NCI-H2029 (cell line): ENCODE data around the gene ARPP19.
"Not testable (repeated sequence)": the region's sequence is repeated elsewhere in the genome, so short reads cannot be mapped to it uniquely, and the experiment has no call there.

Source experiments
- DNase-seq: peaks from one replicate; lab custom pipeline; 2025; lab: John Stamatoyannopoulos, UW

Gene ARPP19

GRCh38 chr15:52512869-52513268 lies 56.0 kb downstream of the ARPP19 start:
- DNase-seq = not testable (repeated sequence)

GRCh38 chr15:52511084-52511483 lies 57.7 kb downstream of the ARPP19 start:
- DNase-seq = no peak

- DNase-seq = no peak
Measured at GRCh38 chr15:52509500-52510245, 59.2 kb downstream of the ARPP19 start.

GRCh38 chr15:52506549-52506948 lies 62.3 kb downstream of the ARPP19 start:
- no peak for DNase-seq

GRCh38 chr15:52505151-52505550 lies 63.7 kb downstream of the ARPP19 start:
- DNase-seq = no peak

GRCh38 chr15:52503788-52504496 lies 64.9 kb downstream of the ARPP19 start:
- DNase-seq = no peak

- DNase-seq = no peak
Measured at GRCh38 chr15:52502608-52503007, 66.2 kb downstream of the ARPP19 start.

- no peak for DNase-seq
Measured at GRCh38 chr15:52499506-52499905, 69.3 kb downstream of the ARPP19 start.

GRCh38 chr15:52498706-52499105 lies 70.1 kb downstream of the ARPP19 start:
- DNase-seq = no peak
